GM20000 (cell line): ENCODE measurements around the gene METTL21C.

ENCODE experiments used
- DNase-seq: peaks from one replicate; pipeline ENCODE4 v3.0.0; 2012; ENCODE audit warnings: low spot score
- CTCF ChIP-seq: IDR thresholded peaks from 2 replicates; pipeline ENCODE4 v1.5.1; 2012; ENCODE audit warnings: mild to moderate bottlenecking, control low read depth; ENCODE audit errors: extremely low read depth, missing control alignments

METTL21C gene

GRCh38 chr13:102698649-102698980, 3.8 kb upstream of the METTL21C start:
- DNase-seq = no peak
- TF ChIP-seq CTCF = no peak

- DNase-seq = no peak
- no peak for TF ChIP-seq CTCF
Measured at GRCh38 chr13:102697929-102698648, 3.2 kb upstream of the METTL21C start.

DNA sequence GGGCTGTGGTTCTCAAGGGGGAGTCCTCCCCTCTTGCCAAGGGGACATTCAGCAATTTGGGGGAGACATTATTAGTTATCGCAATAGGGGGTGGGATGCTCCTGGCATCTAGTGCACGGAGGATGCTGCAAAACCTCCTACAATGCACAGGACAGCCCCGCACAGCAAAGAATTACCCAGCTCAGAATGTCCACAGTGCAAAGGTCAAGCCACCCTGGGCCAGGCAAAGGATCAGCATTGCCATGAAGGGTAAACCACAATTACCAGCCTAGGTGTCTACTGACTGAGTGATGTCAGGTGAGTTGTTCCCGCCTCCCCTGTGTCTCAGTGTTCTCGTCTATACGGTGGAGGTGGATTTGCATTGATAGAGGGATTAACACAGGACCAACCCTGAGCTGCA, 2.4 kb upstream of the METTL21C start:
- no peak for DNase-seq
- no peak for TF ChIP-seq CTCF

DNA sequence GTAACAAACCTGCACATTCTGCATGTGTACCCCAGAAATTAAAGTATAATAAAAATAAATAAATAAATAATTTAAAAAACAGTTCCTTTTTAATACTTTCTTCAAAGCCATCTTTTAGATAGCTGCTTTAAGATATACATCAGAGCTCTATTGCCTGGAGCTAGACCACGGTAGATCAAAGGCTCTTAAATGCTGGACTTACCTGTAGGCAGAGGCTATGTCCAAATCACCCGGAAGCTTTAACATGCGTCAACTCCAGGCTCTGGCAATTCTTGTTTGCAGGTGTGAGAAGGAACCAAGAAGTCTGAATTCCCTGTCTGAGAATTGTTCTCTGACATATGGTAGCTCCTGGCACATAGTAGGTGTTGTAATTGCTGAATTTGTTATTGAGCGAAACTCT, 1.6 kb upstream of the METTL21C start:
- no peak for TF ChIP-seq CTCF
- no peak for DNase-seq

DNA sequence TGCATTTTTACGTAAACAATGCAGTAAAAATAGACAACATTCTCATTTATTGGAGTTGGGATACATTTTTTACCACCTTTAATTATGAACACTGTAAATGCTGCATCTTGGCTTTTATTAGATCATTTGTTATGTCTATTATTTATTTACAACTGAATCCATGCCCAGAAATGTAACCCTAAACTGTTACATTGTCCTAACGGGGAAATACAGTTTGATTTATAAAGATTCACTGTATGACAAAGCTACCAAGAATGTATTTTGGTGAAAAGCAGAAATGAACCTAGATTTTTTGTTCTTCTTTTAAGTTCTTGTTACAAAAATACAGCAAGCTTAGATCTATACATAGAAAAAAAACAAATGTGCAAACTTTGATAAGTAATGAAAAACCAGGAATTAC, 1.1 kb downstream of the METTL21C start:
- DNase-seq = no peak
- TF ChIP-seq CTCF = no peak

DNA sequence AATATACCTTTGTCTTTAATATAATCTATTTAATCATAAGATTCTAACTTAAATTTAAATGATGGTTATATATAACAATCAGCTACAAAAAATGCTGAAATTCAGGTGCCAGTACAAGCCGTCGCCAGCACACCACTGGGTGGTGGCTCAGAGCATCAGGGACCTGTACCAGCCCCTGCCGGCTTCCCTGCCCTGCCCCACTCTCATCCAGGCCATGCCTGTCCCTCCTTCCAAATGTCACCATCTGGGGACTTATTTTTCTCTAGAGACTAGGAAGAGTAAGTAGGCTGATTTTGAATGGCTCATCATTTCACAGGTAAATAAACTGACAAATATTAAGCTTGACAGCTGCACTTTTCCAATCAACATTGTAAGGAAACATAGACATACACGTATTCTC, 1.6 kb downstream of the METTL21C start:
- DNase-seq = no peak
- TF ChIP-seq CTCF = no peak

DNA sequence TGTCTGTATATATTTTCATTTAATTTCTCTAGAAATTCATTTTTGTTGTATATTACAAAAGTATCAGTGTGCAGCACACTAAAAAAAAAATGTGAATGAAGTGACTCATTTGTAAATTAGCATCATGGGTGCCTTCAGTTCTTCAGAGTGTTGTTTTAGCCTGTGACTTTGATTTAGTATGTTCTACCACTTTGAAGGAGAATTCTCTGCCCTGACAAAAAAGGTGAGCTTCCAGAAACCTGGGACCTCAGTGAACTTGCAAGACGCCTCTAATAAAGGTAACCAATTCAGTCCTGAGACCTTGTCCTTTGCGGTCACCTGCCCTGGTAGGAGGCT, 2.4 kb downstream of the METTL21C start:
- TF ChIP-seq CTCF = no peak
- no peak for DNase-seq
